Naive B cell (primary cell): Measurements from ENCODE around the gene MARK2. TPM values are rescaled to one million over a fixed set of nuclear protein-coding genes. Genes with fewer than 3 reads are reported as not detected.
A peak's percentile ranks its signal among the peaks of the same experiment; 100 is the strongest.
"Not testable (repeated sequence)": the region's sequence is repeated elsewhere in the genome, so short reads cannot be mapped to it uniquely, and the experiment has no call there.

ENCODE experiments used
- ATAC-seq, 2 donors: fragments of 150-1000 bp; cut with Tn5 transposase; 2 replicates each; pipeline ENCODE4 v1.10.0; 2021; ENCODE audit warnings: low read depth in 2 of 2, mild to moderate bottlenecking in 2 of 2, moderate library complexity in 2 of 2
- DNase-seq: peaks from one replicate; pipeline ENCODE4 v3.0.0; 2022
- H3K27ac Mint-ChIP-seq, 6 donors: one replicate each; pipeline ENCODE4 v1.8.0; 2020 to 2022; ENCODE audit warnings: mild to moderate bottlenecking in 6 of 6, mixed read lengths in 6 of 6, moderate library complexity in 5 of 6, inconsistent platforms in 2 of 6
- H3K27me3 Mint-ChIP-seq, 3 donors: one replicate each; pipeline ENCODE4 v1.8.0; 2021 to 2022; ENCODE audit warnings: mixed read lengths in 3 of 3, mild to moderate bottlenecking in 1 of 3
- H3K36me3 Mint-ChIP-seq, 2 donors: one replicate each; pipeline ENCODE4 v1.8.0; 2020 to 2022; ENCODE audit warnings: mixed read lengths in 2 of 2, inconsistent platforms in 1 of 2, mild to moderate bottlenecking in 1 of 2
- H3K4me1 Mint-ChIP-seq, 3 donors: one replicate each; pipeline ENCODE4 v1.8.0; 2020 to 2022; ENCODE audit warnings: mixed read lengths in 3 of 3, inconsistent platforms in 1 of 3, mild to moderate bottlenecking in 1 of 3, moderate library complexity in 1 of 3
- H3K4me3 Mint-ChIP-seq, 8 donors: one replicate each; pipeline ENCODE4 v1.8.0; 2020 to 2022; ENCODE audit warnings: mild to moderate bottlenecking in 8 of 8, mixed read lengths in 8 of 8, moderate library complexity in 8 of 8, inconsistent platforms in 2 of 8
- H3K9me3 Mint-ChIP-seq, 7 donors: one replicate each; pipeline ENCODE4 v1.8.0; 2020 to 2022; ENCODE audit warnings: mixed read lengths in 7 of 7, mild to moderate bottlenecking in 5 of 7, inconsistent platforms in 2 of 7, moderate library complexity in 1 of 7
- polyA plus RNA-seq, 6 donors: library from polyadenylated mRNA; unstranded; fragments of 300-500 nt; fragmentation: Illumina TruSeq; gene quantifications; one replicate each; pipeline ENCODE4 v1.2.3, GENCODE V29; 2021; ENCODE audit warnings: low read depth in 6 of 6

The MARK2 gene
- polyA plus RNA-seq, 6 donors from 2014 or later = 31.0 to 66.8 (median 42.9) TPM

- Mint-ChIP-seq H3K27ac (peak overlapping the region in 1 of 6 donors; percentile 82), H3K36me3 (peaks cover 0 to 11% of the 10 kb centered on the region in 2 donors), H3K27me3 (no peaks in the 10 kb centered on the region), H3K4me1 (peaks cover 31 to 64% (median 59%) of the 10 kb centered on the region in 3 donors), H3K4me3 (no peak overlapping the region), H3K9me3 (no peaks in the 10 kb centered on the region)
- ATAC-seq = no peak
- DNase-seq = no peak
These were observed 10.8 kb downstream of the MARK2 start for GRCh38 chr11:63849691-63850090.

GRCh38 chr11:63850920-63851319 is 12.0 kb downstream of the MARK2 start:
- no peak for DNase-seq
- Mint-ChIP-seq H3K4me3 (peak overlapping the region in 6 of 8 donors; percentile 7 to 61 (median 27)), H3K9me3 (no peaks in the 10 kb centered on the region), H3K27me3 (no peaks in the 10 kb centered on the region), H3K4me1 (peaks cover 27 to 61% (median 53%) of the 10 kb centered on the region in 3 donors), H3K36me3 (peaks cover 0 to 11% of the 10 kb centered on the region in 2 donors), H3K27ac (peak overlapping the region; percentile 0 to 95 (median 86))
- no peak for ATAC-seq

DNA sequence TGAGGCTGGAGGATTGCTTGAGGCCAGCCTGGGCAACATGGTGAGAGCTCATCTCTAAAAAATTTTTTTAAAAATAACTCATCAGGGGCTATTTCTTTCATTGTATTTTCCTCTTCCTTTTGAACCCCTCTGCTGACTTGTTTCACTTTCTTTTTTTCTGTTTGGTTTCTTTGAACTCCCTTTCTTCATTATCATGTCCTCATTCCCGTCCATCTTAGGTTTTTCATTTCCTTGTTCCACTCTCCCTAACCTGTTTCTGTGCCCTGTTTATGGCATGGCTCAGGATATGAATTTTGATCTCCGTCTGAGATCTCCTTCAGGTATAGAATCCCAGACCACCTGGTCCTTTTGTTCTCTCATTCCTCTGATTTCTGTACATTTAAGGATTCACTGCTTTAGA is 12.5 kb downstream of the MARK2 start:
- DNase-seq = no peak
- Mint-ChIP-seq H3K27ac (peak overlapping the region; percentile 0 to 95 (median 86)), H3K9me3 (no peaks in the 10 kb centered on the region), H3K27me3 (no peaks in the 10 kb centered on the region), H3K4me3 (peak overlapping the region in 6 of 8 donors; percentile 20 to 83 (median 33)), H3K36me3 (peaks cover 0 to 11% of the 10 kb centered on the region in 2 donors), H3K4me1 (peaks cover 27 to 63% (median 51%) of the 10 kb centered on the region in 3 donors)
- ATAC-seq = no peak

DNA sequence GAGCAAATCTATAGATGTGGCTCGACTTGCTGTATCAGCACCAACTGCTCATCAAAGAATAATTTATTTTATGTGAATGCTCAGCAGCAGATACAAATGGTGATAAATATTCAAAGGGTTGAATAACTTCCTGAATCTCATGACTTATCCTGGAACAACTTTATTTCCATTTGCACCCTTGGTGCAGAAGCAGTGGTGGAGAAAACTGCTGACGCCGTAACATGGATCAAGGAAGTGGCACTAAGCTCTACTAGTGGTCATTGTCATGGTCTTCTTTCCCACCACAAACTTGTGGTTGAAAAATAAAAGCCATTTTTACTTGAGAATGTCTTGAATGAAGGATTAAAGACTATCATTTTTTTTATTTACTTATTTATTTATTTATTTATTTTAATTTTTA is 14.6 kb downstream of the MARK2 start:
- Mint-ChIP-seq H3K27me3 (no peaks in the 10 kb centered on the region), H3K9me3 (no peaks in the 10 kb centered on the region), H3K27ac (peak overlapping the region in 1 of 6 donors; percentile 11), H3K4me1 (peaks cover 14 to 66% (median 38%) of the 10 kb centered on the region in 3 donors), H3K4me3 (no peak overlapping the region), H3K36me3 (peaks cover 0 to 11% of the 10 kb centered on the region in 2 donors)
- DNase-seq (no peak), ATAC-seq (no peak)

DNA sequence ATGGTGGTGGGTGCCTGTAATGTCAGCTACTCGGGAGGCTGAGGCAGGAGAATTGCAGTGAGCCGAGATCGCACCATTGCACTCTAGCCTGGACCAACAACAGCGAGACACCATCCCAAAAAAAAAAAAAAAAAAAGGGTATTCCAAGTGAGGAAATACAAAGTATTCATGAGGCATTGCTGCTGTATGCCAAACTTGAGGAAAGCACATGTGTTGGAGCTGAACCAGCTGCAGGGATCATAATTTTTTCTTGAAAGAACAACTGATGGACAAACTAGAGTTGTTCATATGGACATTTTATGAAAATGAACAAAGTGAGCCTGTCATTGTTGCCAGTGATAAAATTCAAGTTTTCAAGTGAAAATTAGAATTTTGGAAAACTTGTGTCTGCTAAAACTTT is 15.8 kb downstream of the MARK2 start:
- H3K27ac Mint-ChIP-seq = peak overlapping the region in 2 of 6 donors; percentile 64 to 77
- no peak for ATAC-seq
- H3K4me3 Mint-ChIP-seq = peak overlapping the region in 1 of 8 donors; percentile 28

DNA sequence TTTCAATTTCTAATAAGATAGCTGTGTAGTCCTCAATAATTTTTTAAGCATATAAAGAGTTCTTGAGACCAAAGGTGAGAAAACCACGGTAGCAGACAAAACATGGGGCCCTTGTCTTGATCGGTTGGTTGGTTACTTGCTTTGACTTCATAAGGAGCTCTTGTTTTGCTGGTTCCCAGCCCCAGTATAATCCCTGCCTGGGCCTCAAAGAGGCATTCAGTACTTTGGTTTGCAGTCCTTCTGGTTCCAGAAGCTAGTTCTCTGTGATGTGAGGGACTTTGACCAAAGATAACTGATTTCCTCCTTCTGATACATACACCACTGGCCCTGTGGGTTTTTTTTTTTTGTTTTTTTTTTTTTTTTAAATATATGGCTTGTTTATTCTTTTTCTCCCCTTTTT is 17.1 kb downstream of the MARK2 start:
- Mint-ChIP-seq H3K4me1 (peaks cover 7 to 58% (median 31%) of the 10 kb centered on the region in 3 donors), H3K4me3 (no peak overlapping the region), H3K27me3 (no peaks in the 10 kb centered on the region), H3K27ac (peak overlapping the region in 2 of 6 donors; percentile 53 to 83), H3K36me3 (peaks cover 0 to 7% of the 10 kb centered on the region in 2 donors), H3K9me3 (no peaks in the 10 kb centered on the region)
- no peak for DNase-seq
- ATAC-seq = no peak

More for the DNA sequence above, 15.8 kb downstream of the MARK2 start:
- DNase-seq = no peak
- peaks cover 14 to 63% (median 42%) of the 10 kb centered on the region in 3 donors for H3K4me1 Mint-ChIP-seq
- no peaks in the 10 kb centered on the region for H3K27me3 Mint-ChIP-seq
- no peaks in the 10 kb centered on the region for H3K9me3 Mint-ChIP-seq
- peaks cover 0 to 11% of the 10 kb centered on the region in 2 donors for H3K36me3 Mint-ChIP-seq

DNA sequence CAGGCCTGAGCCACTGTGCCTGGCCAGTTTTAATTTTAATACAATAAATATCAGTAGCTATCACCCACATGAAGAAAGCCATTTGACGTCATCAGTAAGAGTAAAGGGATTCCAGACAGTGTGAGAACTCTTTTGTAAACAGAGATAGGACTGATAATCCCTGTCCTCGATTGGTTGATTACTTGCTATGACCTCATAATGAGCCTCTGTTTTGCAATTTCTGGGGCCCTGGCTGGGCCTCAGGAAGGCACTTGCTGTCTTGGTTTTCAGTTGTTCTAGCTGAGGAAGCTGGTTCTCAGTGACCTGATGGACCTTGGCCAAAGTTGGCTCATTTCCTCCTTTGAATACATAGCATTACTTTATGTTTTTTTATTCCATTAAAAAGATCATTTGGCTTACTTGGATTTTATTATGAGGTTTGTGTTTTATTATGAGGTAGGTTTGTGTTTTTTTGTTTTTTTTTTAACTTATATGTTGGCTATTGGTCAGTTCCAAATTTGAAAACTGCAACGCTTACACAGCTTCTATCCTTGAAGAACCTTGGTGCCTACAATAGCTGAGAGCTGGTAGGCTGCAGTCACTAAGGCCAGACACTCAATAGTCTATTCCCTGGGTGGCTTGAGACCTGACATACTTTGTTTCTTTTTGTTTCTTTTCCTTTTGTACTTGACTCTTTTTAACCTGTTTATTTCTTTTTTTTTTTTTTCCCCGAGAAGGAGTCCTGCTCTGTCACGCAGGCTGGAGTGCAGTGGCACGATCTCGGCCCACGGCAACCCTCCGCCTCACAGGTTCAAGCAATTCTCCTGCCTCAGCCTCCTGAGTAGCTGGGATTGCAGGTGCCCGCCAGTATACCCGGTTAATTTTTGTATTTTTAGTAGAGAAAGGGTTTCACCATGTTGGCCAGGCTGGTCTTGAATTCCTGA is 20.0 kb downstream of the MARK2 start:
- Mint-ChIP-seq H3K27me3 (no peaks in the 10 kb centered on the region), H3K4me3 (no peak overlapping the region), H3K4me1 (peaks cover 10 to 50% (median 31%) of the 10 kb centered on the region in 3 donors)

DNA sequence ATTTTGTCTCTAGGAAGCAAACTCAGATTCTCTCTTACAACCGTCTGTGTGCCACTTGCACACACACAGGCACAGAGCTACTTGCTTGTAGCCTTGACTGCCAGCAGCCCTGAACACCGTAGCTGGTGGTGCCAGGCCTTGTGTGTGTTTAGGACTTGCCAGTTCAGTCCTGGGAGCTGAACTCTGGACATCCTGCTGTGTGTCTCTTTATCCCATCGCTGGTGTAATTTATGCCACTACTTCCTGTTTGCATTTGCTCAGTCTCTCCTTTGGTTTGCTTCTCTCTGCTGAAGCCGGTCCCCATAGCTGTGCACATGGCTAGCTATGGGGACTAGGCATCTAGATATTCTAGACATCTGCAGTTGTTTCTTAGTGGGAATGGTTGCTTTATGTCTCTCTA is 24.0 kb downstream of the MARK2 start:
- Mint-ChIP-seq H3K36me3 (no peaks in the 10 kb centered on the region), H3K27me3 (no peaks in the 10 kb centered on the region), H3K27ac (peak overlapping the region in 4 of 6 donors; percentile 4 to 78 (median 58)), H3K4me1 (peaks cover 28 to 63% (median 52%) of the 10 kb centered on the region in 3 donors), H3K9me3 (no peaks in the 10 kb centered on the region), H3K4me3 (peak overlapping the region in 1 of 8 donors; percentile 9)
- no peak for ATAC-seq
- no peak for DNase-seq

More for the DNA sequence above, 20.0 kb downstream of the MARK2 start:
- peak overlapping the region in 4 of 6 donors; percentile 51 to 76 (median 58) for H3K27ac Mint-ChIP-seq
- no peaks in the 10 kb centered on the region for H3K36me3 Mint-ChIP-seq
- ATAC-seq (no peak), DNase-seq (no peak)
- no peaks in the 10 kb centered on the region for H3K9me3 Mint-ChIP-seq

GRCh38 chr11:63863620-63864019 is 24.7 kb downstream of the MARK2 start:
- peak overlapping the region in 1 of 8 donors; percentile 55 for H3K4me3 Mint-ChIP-seq
- H3K27ac Mint-ChIP-seq = peak overlapping the region in 2 of 6 donors; percentile 10 to 70
- ATAC-seq, H3K9me3 Mint-ChIP-seq, DNase-seq, H3K36me3 Mint-ChIP-seq, H3K27me3 Mint-ChIP-seq: not testable (repeated sequence)
- H3K4me1 Mint-ChIP-seq = peaks cover 33 to 63% (median 56%) of the 10 kb centered on the region in 3 donors

- Mint-ChIP-seq H3K9me3 (no peaks in the 10 kb centered on the region), H3K27me3 (no peaks in the 10 kb centered on the region), H3K4me3 (peak overlapping the region in 1 of 8 donors; percentile 12), H3K27ac (peak overlapping the region in 5 of 6 donors; percentile 16 to 74 (median 47)), H3K36me3 (peaks cover 6 to 7% of the 10 kb centered on the region in 2 donors), H3K4me1 (peaks cover 55 to 77% (median 70%) of the 10 kb centered on the region in 3 donors)
- no peak for DNase-seq
- ATAC-seq = no peak
These were observed 27.3 kb downstream of the MARK2 start for GRCh38 chr11:63866211-63866610.

GRCh38 chr11:63867511-63867910 is 28.6 kb downstream of the MARK2 start:
- no peak overlapping the region for H3K4me3 Mint-ChIP-seq
- H3K27me3 Mint-ChIP-seq = no peaks in the 10 kb centered on the region
- peaks cover 59 to 84% (median 77%) of the 10 kb centered on the region in 3 donors for H3K4me1 Mint-ChIP-seq
- H3K36me3 Mint-ChIP-seq = peaks cover 6 to 7% of the 10 kb centered on the region in 2 donors
- ATAC-seq = no peak
- no peaks in the 10 kb centered on the region for H3K9me3 Mint-ChIP-seq
- no peak for DNase-seq
- peak overlapping the region in 2 of 6 donors; percentile 37 to 52 for H3K27ac Mint-ChIP-seq

- Mint-ChIP-seq H3K36me3 (peaks cover 6 to 7% of the 10 kb centered on the region in 2 donors), H3K4me3 (peak overlapping the region in 3 of 8 donors; percentile 9 to 39 (median 31)), H3K27me3 (no peaks in the 10 kb centered on the region), H3K27ac (peak overlapping the region; percentile 57 to 82 (median 70)), H3K4me1 (peaks cover 59 to 86% (median 77%) of the 10 kb centered on the region in 3 donors), H3K9me3 (no peaks in the 10 kb centered on the region)
- ATAC-seq (no peak), DNase-seq (no peak)
These were observed 29.6 kb downstream of the MARK2 start for GRCh38 chr11:63868399-63869064.

GRCh38 chr11:63869171-63869591 is 30.3 kb downstream of the MARK2 start:
- H3K36me3 Mint-ChIP-seq = peaks cover 6 to 7% of the 10 kb centered on the region in 2 donors
- H3K27ac Mint-ChIP-seq = peak overlapping the region; percentile 75 to 90 (median 76)
- DNase-seq (no peak), ATAC-seq (no peak)
- no peaks in the 10 kb centered on the region for H3K9me3 Mint-ChIP-seq
- H3K27me3 Mint-ChIP-seq = no peaks in the 10 kb centered on the region
- peaks cover 62 to 91% (median 81%) of the 10 kb centered on the region in 3 donors for H3K4me1 Mint-ChIP-seq
- H3K4me3 Mint-ChIP-seq = peak overlapping the region in 7 of 8 donors; percentile 3 to 74 (median 42)
